ENCODE measurements around the gene TMEM72.

Gene TMEM72

DNA sequence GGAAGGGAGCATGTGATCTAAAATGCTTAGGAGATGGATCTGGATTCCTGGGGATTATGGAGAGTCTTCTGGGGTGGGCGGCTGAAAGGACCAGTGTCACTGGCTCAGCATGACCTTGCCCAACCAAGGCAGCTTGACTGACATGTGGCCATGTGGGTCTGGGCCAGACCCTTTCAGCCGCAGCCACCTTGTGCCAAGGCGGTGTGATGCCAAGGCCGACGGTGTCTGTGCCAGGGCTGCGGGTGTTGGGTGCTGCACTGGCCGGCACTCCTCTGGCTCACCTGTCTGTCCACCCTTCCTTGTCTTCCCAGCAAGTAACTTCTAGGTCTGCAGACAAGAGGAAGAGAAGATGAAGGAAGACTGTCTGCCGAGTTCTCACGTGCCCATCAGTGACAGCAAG, 58.7 kb downstream of the TMEM72 start:
- no peak for DNase-seq

DNA sequence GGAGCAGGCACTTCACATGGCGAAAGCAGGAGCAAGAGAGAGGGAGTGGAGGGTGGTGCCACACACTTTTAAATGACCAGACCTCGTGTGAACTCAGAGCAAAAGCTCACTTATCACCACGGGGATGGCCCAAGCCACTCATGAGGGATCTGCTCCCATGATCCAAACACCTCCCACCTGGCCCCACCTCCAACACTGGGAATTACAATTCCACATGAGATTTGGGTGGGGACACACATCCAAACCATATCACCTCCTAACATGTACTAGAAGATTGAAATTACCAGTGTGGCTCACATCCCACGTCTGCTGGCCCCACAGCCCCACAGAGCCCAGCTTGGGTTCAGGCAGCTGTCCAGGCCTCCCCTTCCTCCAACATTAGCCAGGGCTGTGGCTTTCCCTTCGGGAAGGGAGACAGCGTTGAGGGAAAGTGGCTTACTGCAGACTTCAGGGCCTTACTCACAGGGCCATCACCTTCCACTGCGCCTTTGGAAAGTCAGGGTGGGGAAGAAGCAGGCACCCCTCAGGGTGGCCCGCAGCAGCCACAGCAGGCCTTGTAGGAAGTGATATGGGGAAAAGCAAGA, 59.8 kb downstream of the TMEM72 start:
- DNase-seq, result no peak

DNA sequence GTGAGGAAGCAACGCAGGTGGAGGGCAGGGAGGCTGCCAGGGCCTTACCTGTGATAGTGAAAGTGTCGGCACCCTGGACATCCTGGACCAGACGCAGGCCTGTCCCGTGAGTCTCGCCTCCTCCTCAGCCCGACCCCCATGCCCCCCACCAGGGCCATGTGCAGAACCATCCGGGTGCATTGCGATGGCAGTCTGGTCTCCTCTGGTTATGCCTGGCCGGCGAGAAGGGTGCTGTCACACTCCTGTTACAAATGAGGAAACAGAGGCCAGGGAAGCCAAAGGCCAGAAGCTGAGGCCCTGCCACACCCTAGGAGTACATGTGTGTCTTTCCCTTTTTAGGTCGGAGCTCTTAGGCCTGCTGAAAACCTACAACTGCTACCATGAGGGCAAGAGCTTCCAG, 60.3 kb downstream of the TMEM72 start:
- DNase-seq, result no peak

- no peak for DNase-seq
These were observed 61.0 kb downstream of the TMEM72 start for GRCh38 chr10:44971935-44972757.

DNA sequence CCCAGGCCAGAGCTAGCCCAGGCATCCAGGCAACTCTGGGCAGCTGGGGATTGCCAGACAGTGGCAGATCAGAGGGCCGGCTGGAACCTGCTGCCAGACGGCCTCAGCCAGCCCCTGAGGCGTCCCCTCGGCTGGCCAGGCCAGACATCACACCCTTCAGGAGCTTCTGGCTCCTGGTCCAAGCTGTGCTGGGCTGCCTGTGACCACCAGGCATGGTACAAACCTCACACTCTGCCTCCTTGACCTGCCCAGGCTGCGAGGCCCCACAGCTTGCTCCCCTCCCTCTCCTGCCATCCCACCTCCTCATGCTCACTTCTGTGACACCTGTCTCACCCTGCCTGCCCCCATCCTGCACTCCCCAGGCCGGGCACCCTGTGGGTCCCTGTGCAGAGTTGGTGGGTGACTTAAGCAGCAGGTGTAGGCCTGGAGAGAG, 61.8 kb downstream of the TMEM72 start:
- no peak for DNase-seq

DNA sequence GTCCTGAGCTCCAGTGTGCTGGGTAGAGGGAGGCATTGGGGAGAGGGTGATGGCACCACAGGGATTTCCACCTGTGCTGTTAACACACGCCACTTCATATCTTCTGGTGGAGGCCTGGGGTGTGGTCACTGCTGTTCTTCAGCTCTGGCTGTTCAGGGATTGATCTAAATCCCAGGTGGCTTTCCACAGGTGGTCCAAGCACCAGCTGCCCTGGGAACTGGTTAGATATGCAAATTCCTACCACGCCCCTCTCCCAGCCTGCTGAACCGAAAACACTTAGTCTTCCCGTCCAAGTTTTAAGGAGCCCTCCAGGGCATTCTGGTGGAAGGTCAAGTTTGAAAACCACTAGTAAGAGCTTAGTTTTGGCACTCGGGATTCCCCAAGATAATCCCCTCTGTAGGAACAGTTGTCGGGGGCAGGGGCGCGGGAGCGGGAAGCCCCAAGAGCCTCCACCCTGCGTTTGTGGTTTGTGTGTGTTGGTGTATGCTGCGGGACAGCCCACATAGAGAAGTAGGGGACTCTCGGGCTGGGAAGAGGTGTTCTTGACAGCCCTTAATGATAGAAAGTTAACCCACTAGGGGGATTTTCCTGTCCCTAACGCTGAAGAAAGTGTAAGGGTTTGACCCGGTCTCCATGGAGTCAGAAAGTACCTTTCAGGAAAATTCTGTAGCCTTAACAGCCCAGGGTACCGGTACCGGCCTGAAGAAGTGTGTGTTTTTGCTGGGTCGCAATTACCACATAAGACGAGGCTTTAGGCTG, 62.4 kb downstream of the TMEM72 start:
- no peak for DNase-seq

- DNase-seq, result no peak
These were observed 63.0 kb downstream of the TMEM72 start for GRCh38 chr10:44974082-44974627.

DNA sequence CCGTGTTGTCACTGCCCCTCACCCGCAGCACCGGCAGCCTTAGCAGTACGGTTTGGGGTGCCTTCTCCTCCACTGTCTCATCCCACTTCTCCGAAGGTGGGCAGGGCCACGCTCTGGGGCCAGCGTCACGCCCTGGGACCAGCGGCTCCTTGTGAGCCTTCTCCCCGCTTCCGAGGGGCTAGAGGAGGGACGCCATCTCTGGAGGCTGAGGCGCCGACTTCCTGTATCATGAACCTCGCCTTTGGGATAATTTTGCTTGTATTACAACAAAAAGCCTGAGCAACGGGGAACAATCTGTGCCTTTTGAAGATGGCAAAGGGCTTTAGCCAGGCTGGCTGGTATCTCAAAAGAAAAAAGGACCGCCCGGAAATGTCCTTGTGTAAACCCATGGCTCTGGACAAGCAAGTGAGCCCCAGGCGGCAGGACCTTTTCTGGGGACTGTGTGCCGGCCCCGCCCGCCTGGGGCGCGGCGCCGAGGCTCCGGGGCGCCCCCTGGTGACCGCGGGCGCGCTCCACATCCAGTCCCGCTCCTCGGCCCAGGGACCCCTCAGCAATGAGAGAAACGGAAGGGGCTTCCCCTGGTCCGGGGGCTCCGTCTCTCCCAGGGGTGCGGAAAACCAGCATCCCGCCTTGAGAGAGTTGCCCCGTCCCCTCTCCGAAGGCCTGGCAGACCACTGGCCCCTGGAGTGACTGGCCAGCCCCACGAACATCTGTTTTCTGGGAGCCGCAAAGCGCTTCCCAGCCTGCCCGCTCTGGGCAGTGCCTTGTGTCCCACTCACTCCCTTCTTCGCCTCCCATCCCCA, 63.7 kb downstream of the TMEM72 start:
- peak; percentile 24 for DNase-seq

DNA sequence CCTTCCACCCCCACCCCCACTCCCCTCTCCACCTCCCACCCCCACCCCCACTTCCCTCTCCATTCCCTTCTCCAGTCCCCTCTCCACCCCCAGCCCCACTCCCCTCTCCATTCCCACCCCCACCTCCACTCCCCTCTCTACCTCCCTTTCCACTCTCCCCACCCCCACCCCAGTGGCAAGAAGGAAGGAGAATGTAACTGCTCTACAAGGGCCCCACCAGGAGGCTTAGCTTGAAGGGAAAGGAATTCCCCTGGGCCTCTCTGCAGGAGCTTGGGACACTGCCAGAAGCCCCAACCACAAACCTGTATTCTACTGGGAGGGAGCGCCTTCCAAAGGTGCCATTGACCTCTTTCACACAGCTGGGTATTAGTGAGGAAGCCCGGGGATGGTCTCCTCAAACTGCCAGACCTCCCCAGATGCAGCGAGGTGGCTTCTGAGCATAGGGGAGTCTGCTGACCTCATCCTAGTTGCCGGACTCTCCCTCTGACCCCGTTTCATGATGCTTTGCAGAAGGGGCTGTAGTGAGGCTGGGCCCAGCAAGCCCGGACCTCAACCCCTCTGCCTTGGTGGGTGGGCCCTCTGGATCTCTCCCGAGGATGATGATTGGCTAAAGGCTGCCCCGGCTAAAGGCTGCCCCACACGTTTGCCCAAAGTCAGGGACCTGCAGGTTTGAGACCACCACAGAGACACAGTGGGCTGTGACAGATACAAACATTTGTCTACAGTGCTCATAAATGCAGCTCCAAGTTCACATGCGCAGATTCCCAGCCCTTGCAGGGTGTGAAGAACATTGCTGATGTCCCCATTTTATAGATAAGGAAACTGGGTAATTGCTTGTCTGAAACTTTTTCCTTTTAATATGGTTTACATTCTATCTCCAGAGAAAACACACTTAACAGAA, 64.5 kb downstream of the TMEM72 start:
- DNase-seq, result no peak

DNA sequence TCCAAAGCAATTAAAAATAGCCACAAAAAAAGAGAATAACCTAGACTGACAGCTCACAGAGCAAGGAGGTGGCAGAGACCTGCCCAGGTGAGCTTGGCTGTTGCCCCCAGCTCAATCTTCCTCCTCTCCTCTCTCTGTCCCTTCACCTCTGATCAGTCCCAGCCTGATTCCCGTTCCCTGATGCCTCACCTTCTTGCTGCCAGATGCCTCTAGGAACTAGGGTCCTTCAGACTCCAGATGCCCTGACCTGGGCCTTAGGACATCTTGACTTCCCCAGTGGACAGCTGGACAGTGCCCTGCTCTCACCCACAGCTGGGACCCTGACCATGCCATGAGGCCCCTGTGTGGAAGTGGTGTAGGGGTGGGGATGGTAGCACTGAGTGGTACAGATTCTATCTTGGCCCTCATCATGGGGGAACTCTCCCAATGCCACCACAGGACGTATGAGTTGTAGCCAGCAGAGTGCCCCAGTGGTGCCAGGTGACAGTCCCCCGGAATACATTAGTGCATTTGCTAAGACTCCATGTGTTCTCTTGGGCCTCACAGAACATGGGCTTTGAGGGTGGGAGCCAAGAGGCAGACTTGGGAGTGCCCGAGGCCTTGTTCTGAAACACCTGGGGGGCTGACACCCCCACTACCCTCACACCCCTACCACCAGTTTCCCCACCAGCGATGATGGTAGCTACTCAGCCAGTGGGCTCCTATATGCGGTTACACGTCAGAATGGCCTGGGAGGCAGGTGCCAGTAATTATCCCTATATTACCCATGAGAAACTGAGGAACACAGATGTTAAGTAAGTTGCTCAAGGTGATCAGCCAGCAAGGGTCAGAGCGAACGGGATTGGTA, 65.4 kb downstream of the TMEM72 start:
- DNase-seq, result no peak

DNA sequence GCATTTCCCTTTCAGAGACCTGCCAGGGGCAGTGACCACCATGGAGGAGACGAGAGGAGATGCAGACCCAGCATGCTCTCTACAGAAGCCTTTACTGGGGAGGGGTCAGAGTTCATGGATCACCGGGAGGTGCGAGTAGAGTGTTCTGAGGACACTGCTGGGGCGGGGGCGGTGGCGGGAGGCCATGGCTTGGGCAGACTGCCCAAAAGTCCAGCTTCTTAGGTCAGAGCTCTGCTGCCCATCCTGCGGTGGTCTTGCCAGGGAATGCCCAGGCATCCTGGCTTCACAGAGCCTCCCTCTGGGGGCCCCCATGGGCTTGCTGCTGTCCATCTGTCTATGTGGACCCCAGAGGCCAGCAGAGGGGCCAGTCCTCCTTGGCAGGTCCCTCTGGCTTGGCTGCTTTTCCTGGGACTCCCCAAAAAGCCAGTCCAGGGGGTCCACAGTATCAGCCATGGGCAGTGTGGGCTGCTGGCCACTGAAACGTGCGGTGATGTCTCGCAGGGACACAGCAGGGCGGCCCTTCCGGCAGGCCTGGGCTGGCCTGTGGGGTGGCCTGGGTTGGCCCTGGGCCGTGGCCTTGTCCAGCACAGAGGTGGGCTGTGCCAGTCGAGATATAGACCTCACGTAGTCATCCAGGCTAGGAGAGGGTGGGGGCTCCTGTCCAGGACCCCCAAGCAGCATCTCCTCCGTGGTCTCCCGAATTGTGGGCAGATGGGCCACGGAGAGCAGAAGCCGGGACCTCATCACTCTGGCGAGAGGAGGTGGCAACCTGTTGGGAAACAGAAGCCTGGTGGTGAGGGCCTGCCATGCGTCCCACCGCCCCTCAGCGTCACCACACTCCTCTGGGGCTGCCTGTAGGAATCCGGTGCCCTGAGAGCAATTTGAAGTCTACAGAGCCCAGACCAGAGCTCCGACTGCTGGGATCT, 66.4 kb downstream of the TMEM72 start:
- no peak for DNase-seq

GRCh38 chr10:44978213-44978569, 67.1 kb downstream of the TMEM72 start:
- DNase-seq, result no peak

DNA sequence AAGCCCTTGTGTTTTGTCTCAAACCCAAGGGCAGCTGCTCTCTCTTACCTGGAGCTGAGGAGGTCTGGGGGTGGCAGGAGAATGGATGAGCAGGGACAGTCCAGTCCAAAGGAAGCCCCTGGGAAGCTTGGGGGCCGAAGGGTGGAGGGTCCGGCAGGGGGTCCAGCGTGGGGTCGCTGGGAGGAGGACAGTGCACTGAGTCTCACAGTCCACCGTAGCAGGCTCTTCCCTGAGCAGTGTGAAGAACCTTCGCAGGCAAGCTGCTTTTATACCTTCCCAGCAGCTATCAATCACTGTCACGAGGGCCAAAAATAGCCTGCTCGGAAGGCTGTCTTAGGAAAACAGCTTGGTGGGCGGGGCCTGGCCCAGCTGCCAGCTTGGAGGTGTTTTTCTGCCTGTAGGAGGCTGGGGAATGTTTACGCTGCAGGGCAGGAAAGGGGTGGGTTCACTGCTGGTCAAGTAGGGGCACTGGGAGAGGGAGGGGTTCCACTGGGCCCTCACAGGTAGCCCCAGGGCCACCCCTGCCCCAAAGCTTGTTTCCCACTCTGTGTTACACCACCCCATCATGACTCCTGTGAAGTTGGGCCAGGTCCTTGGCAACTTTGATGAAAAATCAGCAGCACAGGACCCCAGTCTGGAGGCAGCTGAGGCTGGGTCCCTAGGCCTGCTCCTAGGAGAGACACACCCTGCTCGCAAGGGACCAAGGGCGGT, 67.6 kb downstream of the TMEM72 start, which contains the start of gene DEPP1:
TSS of gene DEPP1 (minus strand) at position 240 of the 711 bp plus-strand sequence. CDS start 779 bp downstream, outside the sequence.
- DNase-seq, result no peak

DNA sequence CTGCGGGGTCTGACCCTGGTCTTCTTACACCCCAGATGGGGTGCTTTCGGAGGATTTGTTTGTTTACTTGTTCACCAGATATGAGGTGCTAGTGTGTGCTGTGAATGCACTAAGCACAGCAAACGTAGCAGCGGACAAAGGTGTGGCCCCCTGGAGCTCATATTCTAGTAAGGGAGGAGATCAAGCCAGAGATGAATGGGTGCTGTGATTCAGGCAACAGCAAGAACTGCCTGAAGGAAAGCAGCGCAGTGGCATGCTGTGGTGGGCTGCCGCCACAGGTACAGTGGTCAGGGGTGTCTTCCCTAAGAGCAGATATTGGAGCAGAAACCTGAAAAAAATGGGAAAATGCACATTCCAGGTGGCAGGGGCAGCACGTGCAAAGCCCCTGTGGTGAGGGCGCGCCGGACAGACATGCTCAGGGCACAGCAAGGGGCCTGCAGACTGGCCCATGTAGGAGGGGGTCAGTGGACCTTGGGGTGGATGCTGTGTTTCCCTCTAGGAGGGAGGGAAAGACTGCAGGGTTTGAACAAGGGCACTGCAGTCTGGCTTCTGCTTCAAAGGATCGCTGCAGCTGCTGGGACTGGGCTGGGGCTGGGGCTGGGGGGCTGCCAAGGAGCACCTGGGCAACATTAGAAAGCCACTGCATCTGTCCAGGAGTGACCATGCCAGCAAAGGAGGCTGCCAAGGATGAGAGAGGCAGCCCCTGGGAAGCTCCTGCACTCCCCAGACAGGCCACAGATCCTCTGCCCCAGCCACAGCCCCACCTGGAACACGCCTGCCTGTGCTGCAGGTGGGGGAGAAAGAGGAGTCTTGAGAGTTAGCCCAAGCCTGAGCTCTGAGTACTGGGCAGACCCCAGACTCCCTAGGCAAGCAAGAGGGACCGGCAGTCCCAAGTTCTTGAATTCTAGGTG, 68.4 kb downstream of the TMEM72 start:
- no peak for DNase-seq

DNA sequence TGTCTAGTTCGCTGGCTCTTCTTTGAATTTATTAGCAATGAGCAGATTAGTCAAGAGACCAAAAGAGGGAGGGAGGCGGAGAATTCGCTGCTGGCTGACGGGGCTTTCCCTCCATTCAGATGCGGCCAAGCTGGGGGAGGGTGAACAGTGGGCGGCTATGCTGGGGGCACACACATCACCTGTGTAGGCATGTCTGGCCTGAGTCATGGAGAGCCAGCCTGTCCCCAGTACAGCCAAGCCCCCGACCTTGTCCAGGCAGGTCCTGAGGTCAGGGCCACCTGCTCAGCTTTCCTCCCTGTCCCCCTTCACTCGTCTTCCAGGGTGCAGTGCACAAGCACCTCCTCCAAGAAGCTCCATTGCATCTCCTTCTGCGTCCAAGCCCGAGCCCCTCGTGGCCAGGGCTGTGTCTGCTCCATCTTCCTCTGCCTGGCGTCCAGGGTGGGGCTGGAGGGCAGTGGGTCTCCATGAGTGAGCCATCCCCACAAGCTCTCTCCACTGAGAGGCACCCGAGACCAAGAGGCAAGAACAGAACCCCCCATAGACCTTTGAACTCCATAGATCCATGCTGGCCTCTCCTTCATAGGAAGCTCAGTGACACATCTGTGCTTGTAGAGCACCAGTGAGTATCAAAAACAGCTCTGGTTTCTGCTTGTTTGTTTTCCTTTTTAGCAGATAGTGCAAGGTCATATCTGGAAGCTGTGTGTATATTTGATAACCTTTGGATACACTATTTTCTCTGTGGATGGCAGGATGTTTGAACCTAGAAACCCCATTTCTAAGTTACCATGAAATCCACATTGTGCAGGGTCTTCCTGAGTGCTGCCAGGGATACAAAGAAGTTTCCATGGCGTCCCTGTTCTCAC, 69.4 kb downstream of the TMEM72 start:
- DNase-seq, result no peak

All from cortex of kidney (tissue), 1 donor.